PFSK-1 (cell line): ENCODE data around the gene ACTR10.

ENCODE experiments used
- FOXP2 ChIP-seq: optimal IDR thresholded peaks from 2 replicates; pipeline ENCODE3; 2011; ENCODE audit warnings: borderline replicate concordance, control low read depth, inconsistent platforms; ENCODE audit not compliant: insufficient read depth; ENCODE audit errors: extremely low read length, extremely low read depth
- POLR2AphosphoS5 ChIP-seq: IDR thresholded peaks from 2 replicates; pipeline ENCODE4 v1.6.1; 2012; ENCODE audit warnings: low read depth, mild to moderate bottlenecking, control low read depth, low read length, moderate library complexity
- SIN3A ChIP-seq: IDR thresholded peaks from 2 replicates; pipeline ENCODE4 v1.6.1; 2012; ENCODE audit warnings: mild to moderate bottlenecking, low read length, moderate library complexity, borderline replicate concordance; ENCODE audit not compliant: insufficient read depth
- TAF1 ChIP-seq: IDR thresholded peaks from 2 replicates; pipeline ENCODE4 v1.6.1; 2012; ENCODE audit warnings: low read length, control low read depth, borderline replicate concordance; ENCODE audit not compliant: insufficient read depth
- TF ChIP-seq, protein P1 (sequence below), 2 experiments: IDR thresholded peaks; 2 replicates each; pipeline versions ENCODE4 v1.6.1 to v1.8.0; 2011 to 2012; ENCODE audit warnings: low read depth in 2 of 2, low read length in 2 of 2, control low read depth in 1 of 2, inconsistent platforms in 1 of 2, mild to moderate bottlenecking in 1 of 2, moderate library complexity in 1 of 2; ENCODE audit not compliant: insufficient read depth in 1 of 2

ACTR10 gene

GRCh38 chr14:58216544-58216943 lies 16.6 kb downstream of the ACTR10 start:
- TF ChIP-seq, protein P1, sequence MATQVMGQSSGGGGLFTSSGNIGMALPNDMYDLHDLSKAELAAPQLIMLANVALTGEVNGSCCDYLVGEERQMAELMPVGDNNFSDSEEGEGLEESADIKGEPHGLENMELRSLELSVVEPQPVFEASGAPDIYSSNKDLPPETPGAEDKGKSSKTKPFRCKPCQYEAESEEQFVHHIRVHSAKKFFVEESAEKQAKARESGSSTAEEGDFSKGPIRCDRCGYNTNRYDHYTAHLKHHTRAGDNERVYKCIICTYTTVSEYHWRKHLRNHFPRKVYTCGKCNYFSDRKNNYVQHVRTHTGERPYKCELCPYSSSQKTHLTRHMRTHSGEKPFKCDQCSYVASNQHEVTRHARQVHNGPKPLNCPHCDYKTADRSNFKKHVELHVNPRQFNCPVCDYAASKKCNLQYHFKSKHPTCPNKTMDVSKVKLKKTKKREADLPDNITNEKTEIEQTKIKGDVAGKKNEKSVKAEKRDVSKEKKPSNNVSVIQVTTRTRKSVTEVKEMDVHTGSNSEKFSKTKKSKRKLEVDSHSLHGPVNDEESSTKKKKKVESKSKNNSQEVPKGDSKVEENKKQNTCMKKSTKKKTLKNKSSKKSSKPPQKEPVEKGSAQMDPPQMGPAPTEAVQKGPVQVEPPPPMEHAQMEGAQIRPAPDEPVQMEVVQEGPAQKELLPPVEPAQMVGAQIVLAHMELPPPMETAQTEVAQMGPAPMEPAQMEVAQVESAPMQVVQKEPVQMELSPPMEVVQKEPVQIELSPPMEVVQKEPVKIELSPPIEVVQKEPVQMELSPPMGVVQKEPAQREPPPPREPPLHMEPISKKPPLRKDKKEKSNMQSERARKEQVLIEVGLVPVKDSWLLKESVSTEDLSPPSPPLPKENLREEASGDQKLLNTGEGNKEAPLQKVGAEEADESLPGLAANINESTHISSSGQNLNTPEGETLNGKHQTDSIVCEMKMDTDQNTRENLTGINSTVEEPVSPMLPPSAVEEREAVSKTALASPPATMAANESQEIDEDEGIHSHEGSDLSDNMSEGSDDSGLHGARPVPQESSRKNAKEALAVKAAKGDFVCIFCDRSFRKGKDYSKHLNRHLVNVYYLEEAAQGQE (IDR thresholded peaks at IDR 0.05; ENCODE audit: insufficient read depth in 1 of 2, low read depth in 2 of 2, low read length in 2 of 2) = no peak
- TF ChIP-seq FOXP2 (no peak), SIN3A (no peak), TAF1 (no peak), POLR2AphosphoS5 (no peak)

GRCh38 chr14:58227096-58227819 lies 27.3 kb downstream of the ACTR10 start:
- TF ChIP-seq, protein P1 (IDR thresholded peaks at IDR 0.05; ENCODE audit: insufficient read depth in 1 of 2, low read depth in 2 of 2, low read length in 2 of 2) = no peak
- TF ChIP-seq FOXP2 (no peak), TAF1 (no peak), SIN3A (no peak), POLR2AphosphoS5 (no peak)

DNA sequence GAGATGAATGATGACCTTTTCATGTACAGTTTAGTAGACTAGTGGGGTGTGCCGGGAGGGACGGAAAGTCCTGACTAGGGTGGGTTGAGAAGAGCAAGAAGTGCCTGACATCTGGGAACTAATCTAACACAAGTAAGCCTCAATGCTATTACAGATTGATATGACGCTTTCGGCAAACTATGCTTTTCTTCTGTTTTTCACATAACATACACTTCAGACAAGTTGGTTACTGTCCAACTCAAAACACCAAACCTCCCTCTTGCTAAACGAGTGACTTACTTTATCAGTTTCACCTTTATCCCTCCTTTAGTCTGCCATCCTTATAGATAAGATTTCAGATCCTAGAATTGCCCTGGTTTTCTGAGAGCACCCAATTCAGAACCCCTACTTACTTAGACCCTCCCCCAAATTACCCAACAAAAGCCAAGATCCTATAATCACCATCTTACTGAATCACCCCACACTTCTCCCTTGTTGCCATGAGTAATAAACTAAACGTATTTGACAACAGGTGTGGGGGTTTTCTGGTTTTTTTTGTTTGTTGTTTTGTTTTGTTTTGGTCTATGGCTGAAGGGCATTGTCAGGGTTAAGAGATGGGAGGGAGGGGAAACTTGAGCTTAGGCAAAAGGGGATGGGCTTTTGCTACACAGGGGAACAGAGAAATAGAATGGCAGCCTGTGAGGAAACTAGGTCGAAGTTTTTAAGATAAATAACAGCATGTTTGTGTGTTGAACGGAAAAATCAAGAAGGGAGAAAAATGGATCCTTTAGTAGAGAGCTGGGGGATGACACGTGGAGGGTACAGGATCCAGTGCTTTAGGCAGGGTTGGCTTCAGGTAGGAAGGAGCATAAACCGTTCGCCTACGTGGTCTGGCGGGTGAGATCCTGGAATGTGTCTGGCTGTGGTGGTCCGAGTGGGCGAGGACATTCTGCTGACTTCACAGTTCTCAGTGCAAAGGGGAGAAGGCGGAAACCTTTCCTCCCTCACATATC lies 38.6 kb downstream of the ACTR10 start:
- no peak for TF ChIP-seq POLR2AphosphoS5
- TF ChIP-seq FOXP2 = no peak
- no peak for TF ChIP-seq TAF1
- TF ChIP-seq, protein P1 (IDR thresholded peaks at IDR 0.05; ENCODE audit: insufficient read depth in 1 of 2, low read depth in 2 of 2, low read length in 2 of 2) = no peak
- no peak for TF ChIP-seq SIN3A

DNA sequence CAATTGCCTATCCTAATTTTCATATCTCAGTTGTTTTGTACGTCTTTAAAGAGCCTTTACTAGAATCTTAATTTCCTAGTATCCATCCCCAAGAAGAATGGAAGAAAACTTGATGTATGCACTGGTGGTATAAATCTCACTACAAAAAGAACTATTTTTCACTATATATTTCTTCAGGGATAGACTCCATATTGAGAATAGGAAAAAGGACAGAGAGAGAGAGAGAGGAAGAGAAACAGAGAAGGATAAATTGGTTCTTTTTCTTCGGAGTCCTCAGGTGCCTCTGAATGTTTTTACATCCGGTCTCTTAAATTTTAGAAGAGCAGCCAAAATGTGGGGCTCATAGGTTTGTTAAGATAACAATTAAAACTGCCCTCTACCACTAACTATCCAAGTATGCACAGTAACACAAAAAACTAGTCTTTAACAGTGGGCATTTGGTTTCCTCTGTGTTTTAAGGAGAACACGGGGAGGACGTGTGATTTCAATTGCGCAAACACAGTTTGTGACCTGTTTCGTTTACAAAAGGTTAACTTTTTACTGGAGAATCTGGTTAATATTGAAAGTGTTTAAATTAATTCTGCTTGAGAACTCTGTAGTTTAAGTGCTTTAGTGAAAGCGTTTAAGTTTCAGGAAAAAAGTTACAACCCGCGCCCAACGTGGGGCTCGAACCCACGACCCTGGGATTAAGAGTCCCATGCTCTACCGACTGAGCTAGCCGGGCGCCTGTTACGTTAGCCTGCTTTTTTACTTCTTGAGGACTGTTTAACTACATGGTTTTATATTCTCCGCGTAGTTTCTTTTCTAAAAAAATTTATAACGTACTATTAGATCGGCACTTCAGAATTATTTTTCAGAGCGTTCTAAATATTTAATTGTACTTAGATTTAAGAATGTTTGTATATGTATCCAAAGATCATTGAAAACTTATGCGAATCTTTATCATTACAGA lies 39.6 kb downstream of the ACTR10 start:
- no peak for TF ChIP-seq SIN3A
- no peak for TF ChIP-seq TAF1
- TF ChIP-seq, protein P1 (IDR thresholded peaks at IDR 0.05; ENCODE audit: insufficient read depth in 1 of 2, low read depth in 2 of 2, low read length in 2 of 2) = no peak
- no peak for TF ChIP-seq POLR2AphosphoS5
- no peak for TF ChIP-seq FOXP2
